Measurements from ENCODE around the gene MYOCD. TPM values are rescaled to one million over a fixed set of nuclear protein-coding genes. Genes with fewer than 3 reads are reported as not detected.

MYOCD gene
- total RNA-seq, 1 donor from 2014 or later = 2.2 TPM

DNA sequence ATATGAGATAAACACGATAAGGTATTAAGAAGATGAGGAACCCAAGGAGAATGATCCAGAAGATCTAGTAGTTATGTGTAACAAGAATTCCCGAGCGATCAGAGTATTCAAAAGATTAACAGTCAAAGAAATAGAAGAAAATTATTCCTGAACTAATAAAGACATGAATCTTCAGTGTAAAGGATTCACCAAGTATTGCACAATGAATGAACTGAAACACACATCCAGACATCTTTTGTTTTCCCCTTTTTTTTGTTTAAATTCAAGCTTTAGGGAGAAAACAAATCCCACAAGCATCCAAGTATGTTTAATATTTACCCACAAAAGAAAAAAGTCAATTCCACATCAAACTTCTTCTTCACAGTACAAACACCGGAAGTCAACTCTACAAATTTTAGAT, 23.7 kb upstream of the MYOCD start:
- TF ChIP-seq, protein P1, sequence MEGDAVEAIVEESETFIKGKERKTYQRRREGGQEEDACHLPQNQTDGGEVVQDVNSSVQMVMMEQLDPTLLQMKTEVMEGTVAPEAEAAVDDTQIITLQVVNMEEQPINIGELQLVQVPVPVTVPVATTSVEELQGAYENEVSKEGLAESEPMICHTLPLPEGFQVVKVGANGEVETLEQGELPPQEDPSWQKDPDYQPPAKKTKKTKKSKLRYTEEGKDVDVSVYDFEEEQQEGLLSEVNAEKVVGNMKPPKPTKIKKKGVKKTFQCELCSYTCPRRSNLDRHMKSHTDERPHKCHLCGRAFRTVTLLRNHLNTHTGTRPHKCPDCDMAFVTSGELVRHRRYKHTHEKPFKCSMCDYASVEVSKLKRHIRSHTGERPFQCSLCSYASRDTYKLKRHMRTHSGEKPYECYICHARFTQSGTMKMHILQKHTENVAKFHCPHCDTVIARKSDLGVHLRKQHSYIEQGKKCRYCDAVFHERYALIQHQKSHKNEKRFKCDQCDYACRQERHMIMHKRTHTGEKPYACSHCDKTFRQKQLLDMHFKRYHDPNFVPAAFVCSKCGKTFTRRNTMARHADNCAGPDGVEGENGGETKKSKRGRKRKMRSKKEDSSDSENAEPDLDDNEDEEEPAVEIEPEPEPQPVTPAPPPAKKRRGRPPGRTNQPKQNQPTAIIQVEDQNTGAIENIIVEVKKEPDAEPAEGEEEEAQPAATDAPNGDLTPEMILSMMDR (conservative IDR thresholded peaks at IDR 0.05; ENCODE audit: low read depth, low read length) = no peak
- DNase-seq (ENCODE audit: low read depth) = no peak
- H3K4me3 ChIP-seq (ENCODE audit: low read depth, low read length) = no peak overlapping the region

DNA sequence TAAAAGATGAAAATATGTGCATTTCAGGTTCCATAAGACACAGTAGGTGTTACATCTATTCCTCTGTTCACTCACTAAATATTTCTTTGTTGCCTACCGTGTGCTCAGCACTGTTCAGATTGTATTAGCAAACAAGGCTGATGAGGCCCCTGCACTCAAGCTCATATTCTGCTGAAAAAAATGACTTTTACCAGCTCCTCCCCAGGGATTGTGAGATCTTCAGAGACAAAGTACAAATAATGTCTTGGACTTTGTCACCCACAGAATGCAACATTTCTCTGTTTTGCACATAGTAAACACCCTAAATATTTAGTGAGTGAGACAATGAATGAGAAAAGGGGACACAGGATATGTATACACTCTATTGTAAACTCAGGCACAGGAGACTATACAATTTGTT, 21.9 kb upstream of the MYOCD start:
- TF ChIP-seq, protein P1 (conservative IDR thresholded peaks at IDR 0.05; ENCODE audit: low read depth, low read length) = no peak
- DNase-seq (ENCODE audit: low read depth) = no peak
- no peak overlapping the region for H3K4me3 ChIP-seq (ENCODE audit: low read depth, low read length)

DNA sequence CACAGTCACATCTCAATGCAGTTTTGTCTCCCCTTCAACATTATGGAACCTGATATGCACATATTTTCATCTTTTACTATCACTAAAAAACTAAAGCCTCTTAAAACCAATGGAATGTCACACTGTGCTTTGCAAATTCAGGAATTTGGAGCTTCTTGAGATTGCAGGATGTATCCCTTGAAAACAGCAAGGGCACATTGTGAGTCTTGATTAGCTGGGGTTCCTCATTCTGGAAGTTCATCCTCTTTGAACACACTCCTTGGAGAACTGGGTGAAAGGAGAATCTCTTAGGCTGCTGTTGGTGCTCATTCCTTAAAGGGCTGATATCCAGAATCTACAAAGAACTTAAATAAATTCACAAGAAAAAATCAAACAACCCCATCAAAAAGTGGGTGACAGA, 21.1 kb upstream of the MYOCD start:
- no peak for DNase-seq (ENCODE audit: low read depth)
- H3K4me3 ChIP-seq (ENCODE audit: low read depth, low read length) = no peak overlapping the region
- TF ChIP-seq, protein P1 (conservative IDR thresholded peaks at IDR 0.05; ENCODE audit: low read depth, low read length) = no peak

DNA sequence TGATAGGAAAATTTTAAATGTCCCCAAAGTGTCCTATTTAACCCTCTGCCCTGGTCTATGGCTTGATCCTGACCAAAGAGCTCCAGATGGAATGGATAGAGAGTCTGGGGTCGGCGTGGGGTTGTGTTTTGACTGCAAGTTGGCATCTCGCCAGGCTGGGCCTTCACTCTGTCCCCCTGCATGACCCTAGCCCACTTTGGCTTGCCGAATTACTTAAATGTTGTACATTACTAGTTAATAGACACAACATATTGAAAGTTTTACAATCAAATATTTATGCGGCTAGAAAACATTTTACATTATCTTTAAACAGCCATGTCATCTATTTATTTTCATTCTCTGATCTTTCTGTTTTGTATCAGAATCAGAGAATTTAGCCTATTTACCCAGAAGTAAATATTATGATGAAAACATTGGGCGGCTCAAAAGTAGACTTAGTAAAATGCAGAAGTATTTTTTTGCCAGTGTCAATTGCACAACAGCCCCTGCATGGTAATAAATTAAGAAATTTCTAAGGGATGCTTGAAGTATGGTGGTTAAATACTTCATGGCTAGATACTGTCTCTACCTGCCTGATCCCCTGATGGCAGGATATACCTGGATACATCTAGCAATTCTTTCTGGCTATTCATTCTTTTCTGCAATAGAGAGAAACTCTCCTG, 18.8 kb upstream of the MYOCD start:
- no peak for DNase-seq (ENCODE audit: low read depth)
- TF ChIP-seq, protein P1 (conservative IDR thresholded peaks at IDR 0.05; ENCODE audit: low read depth, low read length) = no peak
- H3K4me3 ChIP-seq (ENCODE audit: low read depth, low read length) = no peak overlapping the region

DNA sequence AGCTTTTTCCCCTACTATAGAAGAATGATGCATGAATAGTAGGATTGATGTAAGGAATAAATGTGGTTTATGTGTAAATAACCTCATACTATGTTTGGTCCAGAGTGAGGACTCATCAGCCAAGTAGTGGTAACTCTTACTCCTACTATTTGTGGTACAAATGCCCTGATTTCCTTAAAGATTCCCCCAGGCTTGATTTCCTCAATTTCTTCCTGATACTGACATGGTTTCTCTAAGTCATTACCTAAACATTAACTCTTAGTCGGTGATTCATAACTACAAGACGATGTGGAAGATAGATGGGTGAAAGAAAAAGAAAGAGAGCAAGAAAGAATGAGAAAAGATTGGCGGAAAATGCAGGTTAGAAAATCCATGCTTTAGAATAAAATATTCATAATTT, 17.2 kb upstream of the MYOCD start:
- H3K4me3 ChIP-seq (ENCODE audit: low read depth, low read length) = no peak overlapping the region
- TF ChIP-seq, protein P1 (conservative IDR thresholded peaks at IDR 0.05; ENCODE audit: low read depth, low read length) = no peak
- no peak for DNase-seq (ENCODE audit: low read depth)

DNA sequence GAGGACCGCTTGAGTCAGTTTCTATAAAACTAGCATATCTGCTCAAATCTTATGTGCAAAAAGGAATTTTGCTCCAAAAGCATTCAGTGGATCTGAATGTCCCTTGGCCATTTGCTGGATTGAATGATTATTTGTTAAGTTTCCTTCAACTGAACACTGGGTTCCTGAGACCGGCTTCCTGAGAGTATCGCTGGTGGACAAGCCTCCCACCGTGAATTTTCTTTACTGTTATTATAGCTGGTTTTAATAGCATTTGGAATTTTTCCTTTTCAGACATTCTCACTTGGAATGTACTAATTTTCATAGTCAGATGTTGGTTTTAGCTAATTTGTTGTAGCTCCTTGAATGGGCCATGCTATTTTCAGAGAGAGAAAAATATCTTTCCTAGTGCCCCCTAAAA, 9.8 kb upstream of the MYOCD start:
- TF ChIP-seq, protein P1 (conservative IDR thresholded peaks at IDR 0.05; ENCODE audit: low read depth, low read length) = no peak
- no peak overlapping the region for H3K4me3 ChIP-seq (ENCODE audit: low read depth, low read length)
- no peak for DNase-seq (ENCODE audit: low read depth)

DNA sequence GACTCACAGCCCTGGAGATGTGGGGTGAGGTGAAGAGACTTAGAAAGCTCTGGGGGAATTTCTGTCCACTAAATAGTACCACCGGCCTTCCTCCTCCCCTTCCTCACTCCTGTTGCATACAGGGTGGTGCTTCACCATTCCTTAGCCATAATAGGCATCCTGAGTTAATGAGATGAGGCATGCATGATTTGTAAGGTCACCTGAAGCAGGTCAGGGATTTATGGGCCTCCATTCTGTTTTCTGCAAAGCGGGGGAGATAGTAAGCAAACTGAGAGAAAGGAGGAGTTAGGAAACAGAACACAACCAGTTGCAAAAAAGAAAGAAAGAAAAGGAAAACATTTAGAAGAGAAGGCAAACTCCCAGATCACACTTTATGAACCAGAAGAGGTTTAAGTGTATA, 9.3 kb upstream of the MYOCD start:
- H3K4me3 ChIP-seq (ENCODE audit: low read depth, low read length) = no peak overlapping the region
- TF ChIP-seq, protein P1 (conservative IDR thresholded peaks at IDR 0.05; ENCODE audit: low read depth, low read length) = no peak
- DNase-seq (ENCODE audit: low read depth) = no peak

All from epithelial cell of proximal tubule (primary cell).